Bronchial epithelial cell (primary cell): ENCODE results near the gene CHCHD5. TPM values are rescaled to one million over a fixed set of nuclear protein-coding genes. Genes with fewer than 3 reads are reported as not detected.

Experiments
- DNase-seq: peaks from one replicate; pipeline ENCODE4 v3.0.0-alpha.2; 2010; ENCODE audit warnings: low read depth
- FAIRE-seq: peaks from 2 replicates; lab custom pipeline; 2011; peaks lifted over from hg19 to GRCh38; lab: Jason Lieb, UNC
- H3K27me3 ChIP-seq: 2 replicates; pipeline ENCODE4 v1.5.1; 2011; ENCODE audit warnings: low read length; ENCODE audit not compliant: control insufficient read depth, insufficient read depth
- H3K36me3 ChIP-seq: 2 replicates; pipeline ENCODE4 v1.5.1; 2011; ENCODE audit warnings: low read length; ENCODE audit not compliant: control insufficient read depth, insufficient read depth
- H3K4me3 ChIP-seq: 2 replicates; pipeline ENCODE4 v1.5.1; 2011; ENCODE audit warnings: mild to moderate bottlenecking, low read depth, low read length, control low read depth
- total RNA-seq: library from RNA; depleted of rRNA; stranded (reverse); fragments of >200 nt; gene quantifications from 2 replicates; pipeline ENCODE4 v1.2.1, GENCODE V29; 2014
- TF ChIP-seq, protein P1 (sequence below): IDR thresholded peaks from 2 replicates; pipeline ENCODE4 v1.5.1; 2011; ENCODE audit warnings: mild to moderate bottlenecking, moderate library complexity, low read length, control low read depth, inconsistent platforms; ENCODE audit not compliant: insufficient read depth, severe bottlenecking

The CHCHD5 gene
- total RNA-seq, 1 donor from 2014 or later = 10.3 TPM

DNA sequence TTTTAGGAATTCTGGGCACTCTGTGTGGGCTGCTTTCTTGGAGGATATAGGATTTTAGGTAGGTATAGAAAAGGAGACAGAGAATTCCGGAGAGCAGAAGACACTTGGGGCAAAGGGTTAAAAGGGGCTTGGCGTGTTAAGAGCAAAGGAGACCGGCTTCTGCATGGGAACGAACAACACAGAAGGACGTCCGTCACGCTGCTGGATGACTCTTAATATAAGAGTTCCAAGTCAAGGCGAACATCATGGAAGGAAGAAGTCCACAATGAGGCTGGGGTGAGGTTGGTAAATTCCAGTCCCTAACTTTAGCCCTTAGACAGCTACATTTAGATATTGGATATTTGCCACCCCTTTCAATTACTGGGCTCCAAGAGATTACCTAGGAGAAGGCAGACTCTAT lies 45.4 kb downstream of the CHCHD5 start:
- no peaks in the 10 kb centered on the region for H3K36me3 ChIP-seq
- no peaks in the 10 kb centered on the region for H3K27me3 ChIP-seq
- no peak overlapping the region for H3K4me3 ChIP-seq
- TF ChIP-seq, protein P1, sequence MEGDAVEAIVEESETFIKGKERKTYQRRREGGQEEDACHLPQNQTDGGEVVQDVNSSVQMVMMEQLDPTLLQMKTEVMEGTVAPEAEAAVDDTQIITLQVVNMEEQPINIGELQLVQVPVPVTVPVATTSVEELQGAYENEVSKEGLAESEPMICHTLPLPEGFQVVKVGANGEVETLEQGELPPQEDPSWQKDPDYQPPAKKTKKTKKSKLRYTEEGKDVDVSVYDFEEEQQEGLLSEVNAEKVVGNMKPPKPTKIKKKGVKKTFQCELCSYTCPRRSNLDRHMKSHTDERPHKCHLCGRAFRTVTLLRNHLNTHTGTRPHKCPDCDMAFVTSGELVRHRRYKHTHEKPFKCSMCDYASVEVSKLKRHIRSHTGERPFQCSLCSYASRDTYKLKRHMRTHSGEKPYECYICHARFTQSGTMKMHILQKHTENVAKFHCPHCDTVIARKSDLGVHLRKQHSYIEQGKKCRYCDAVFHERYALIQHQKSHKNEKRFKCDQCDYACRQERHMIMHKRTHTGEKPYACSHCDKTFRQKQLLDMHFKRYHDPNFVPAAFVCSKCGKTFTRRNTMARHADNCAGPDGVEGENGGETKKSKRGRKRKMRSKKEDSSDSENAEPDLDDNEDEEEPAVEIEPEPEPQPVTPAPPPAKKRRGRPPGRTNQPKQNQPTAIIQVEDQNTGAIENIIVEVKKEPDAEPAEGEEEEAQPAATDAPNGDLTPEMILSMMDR = no peak
- DNase-seq = no peak
- no peak for FAIRE-seq

DNA sequence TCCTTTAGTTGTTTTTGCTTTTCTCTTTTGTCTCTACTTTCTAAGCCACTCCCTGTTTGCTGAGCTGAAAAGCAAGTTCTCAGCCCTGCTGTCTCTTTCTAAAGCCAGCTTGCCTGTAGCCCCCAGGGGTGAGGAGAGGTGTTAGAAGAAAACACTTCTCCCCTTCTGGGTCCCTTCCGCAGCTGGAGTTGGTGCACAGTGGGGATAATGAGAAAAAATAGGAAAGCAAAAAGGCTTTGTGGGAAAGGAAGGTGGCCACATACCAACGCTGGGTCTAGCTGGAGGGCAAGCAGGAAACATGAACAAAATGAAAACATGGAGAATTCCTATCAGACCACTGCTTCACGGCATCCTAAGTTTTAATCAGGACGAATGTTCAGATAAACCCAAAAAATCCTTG lies 45.9 kb downstream of the CHCHD5 start:
- Histone ChIP-seq H3K36me3 (no peaks in the 10 kb centered on the region), H3K4me3 (no peak overlapping the region), H3K27me3 (no peaks in the 10 kb centered on the region)
- no peak for DNase-seq
- TF ChIP-seq, protein P1 = no peak
- FAIRE-seq = no peak

DNA sequence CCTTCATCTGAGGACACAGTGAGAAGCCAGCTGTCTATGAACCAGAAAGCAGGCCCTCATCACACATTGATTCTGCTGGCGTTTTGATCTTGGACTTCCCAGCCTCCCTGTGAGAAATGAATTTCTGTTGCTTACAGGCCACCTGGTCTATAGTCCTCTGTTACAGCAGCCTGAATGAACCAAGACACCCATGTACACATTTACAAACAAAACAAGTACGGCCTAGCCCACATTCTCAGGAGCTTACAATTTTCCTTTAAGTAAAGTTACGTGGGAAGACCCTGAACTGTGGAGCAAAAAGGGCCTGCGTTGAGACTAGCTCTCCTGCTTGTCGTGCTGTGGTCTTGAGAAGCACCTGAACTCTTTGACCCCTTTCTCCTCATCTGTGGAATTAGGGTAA lies 49.3 kb downstream of the CHCHD5 start:
- TF ChIP-seq, protein P1 = no peak
- no peak overlapping the region for H3K4me3 ChIP-seq
- no peaks in the 10 kb centered on the region for H3K27me3 ChIP-seq
- FAIRE-seq = no peak
- no peaks in the 10 kb centered on the region for H3K36me3 ChIP-seq
- no peak for DNase-seq

DNA sequence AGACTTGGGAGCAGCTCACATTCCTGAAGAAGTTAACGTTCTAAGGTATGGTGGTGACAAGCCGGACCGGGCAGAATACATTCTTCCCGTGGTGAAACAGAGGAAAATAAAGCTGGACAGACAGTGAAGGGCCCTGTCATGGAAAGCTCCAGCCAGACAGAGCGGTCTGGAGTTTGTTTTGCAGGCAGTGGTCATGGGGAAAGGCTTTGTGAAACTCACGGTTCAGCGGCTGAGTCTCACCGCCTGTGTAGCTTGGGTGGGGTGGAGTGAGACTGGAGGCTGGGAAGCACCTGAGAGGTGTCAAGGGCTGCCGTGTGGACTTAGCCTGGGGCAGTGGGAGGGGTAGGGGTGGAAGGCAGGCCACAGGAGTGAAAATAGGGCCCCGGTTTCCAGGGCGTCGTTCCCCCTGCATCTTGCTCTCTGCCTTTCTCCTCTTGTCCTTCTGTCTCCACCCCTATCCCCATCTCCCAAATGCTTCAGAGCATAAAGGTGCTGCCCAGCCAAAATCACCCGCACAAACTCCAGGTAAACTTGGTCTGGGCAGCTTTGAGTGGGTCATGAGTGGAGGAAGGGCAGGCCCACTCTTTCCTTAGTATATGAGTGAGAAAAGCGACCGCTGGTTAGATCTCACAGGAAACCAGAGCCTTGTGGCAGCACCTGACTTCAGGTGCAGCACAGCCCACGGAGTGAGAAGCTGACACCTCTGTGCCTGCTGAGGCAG lies 49.9 kb downstream of the CHCHD5 start:
- DNase-seq (no peak), FAIRE-seq (no peak)
- TF ChIP-seq, protein P1 = no peak
- H3K27me3 ChIP-seq = no peaks in the 10 kb centered on the region
- H3K4me3 ChIP-seq = no peak overlapping the region
- no peaks in the 10 kb centered on the region for H3K36me3 ChIP-seq

DNA sequence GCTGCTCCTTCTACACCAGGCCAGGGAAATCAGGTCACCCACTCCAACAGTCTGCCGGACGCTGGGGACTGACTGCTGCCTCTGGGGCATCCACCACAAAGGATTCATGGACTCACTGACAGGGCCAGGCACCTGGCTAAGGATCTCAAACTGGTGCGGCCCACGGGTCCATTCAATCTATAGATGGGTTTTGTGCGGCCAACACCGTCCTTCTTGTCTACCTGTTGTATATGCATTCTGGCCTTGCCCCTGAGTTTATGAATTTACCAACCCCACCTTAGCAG lies 50.4 kb downstream of the CHCHD5 start:
- TF ChIP-seq, protein P1 = no peak
- FAIRE-seq (no peak), DNase-seq (no peak)
- no peak overlapping the region for H3K4me3 ChIP-seq
- H3K36me3 ChIP-seq = no peaks in the 10 kb centered on the region
- no peaks in the 10 kb centered on the region for H3K27me3 ChIP-seq
